ENCODE measurements around the gene CBLC.
"Not testable (repeated sequence)": the region's sequence is repeated elsewhere in the genome, so short reads cannot be mapped to it uniquely, and the experiment has no call there.

Gene CBLC

DNA sequence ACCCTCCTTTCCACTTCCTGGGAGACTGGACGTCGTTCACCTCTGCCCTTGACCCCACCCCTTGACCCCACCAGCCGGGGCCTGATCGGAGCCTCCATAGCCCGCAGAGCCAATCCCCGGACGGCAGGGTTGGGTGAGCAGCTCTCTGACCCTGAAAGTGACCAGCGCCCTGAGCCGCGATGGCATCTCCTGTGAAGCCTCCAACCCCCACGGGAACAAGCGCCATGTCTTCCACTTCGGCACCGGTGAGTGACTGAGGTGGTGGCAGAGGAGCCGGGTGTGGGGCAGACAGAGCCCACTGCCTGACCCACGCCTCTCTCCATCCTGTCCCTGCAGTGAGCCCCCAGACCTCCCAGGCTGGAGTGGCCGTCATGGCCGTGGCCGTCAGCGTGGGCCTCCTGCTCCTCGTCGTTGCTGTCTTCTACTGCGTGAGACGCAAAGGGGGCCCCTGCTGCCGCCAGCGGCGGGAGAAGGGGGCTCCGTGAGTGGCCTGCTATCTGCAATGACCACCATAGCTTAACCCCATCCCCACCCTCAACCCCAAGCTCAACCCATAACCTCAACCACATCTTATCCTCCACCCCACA lies 41.6 kb downstream of the CBLC start:
- no peaks in the 10 kb centered on the region for H3K27me3 ChIP-seq (ENCODE audit: control insufficient read depth, insufficient read depth, low read length)
- no CpG with 5 or more reads among the region's 28 CpGs for WGBS (ENCODE audit: insufficient coverage, insufficient read length)
- DNase-seq (ENCODE audit: low read depth, low spot score) = no peak

DNA sequence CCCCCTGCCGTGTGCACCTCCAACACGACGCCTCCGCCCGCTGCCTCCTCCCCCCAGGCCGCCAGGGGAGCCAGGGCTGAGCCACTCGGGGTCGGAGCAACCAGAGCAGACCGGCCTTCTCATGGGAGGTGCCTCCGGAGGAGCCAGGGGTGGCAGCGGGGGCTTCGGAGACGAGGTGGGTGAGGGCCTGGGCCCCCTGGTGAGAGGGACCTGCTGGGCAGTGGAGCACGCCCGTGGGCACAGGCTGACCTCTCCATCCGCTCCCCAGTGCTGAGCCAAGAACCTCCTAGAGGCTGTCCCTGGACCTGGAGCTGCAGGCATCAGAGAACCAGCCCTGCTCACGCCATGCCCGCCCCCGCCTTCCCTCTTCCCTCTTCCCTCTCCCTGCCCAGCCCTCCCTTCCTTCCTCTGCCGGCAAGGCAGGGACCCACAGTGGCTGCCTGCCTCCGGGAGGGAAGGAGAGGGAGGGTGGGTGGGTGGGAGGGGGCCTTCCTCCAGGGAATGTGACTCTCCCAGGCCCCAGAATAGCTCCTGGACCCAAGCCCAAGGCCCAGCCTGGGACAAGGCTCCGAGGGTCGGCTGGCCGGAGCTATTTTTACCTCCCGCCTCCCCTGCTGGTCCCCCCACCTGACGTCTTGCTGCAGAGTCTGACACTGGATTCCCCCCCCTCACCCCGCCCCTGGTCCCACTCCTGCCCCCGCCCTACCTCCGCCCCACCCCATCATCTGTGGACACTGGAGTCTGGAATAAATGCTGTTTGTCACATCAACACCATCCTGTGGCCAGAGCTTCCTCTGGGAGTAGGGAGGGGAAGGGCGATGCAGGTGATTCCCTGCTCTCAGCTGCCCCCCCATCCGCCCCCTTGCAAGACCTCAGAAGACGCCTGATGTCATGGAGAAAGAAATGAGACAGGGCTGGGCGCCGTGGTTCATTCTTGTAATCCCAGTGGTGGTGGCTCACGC lies 43.2 kb downstream of the CBLC start:
- Histone ChIP-seq H3K9me3 (ENCODE audit: control insufficient read depth, insufficient read depth, low read length) (no peaks in the 10 kb centered on the region), H3K4me3 (ENCODE audit: low read length) (no peak overlapping the region), H3K27me3 (ENCODE audit: control insufficient read depth, insufficient read depth, low read length) (peaks cover 5% of the 10 kb centered on the region), H3K27ac (ENCODE audit: low read length) (no peak overlapping the region), H3K36me3 (ENCODE audit: control insufficient read depth, insufficient read depth, low read length) (peaks cover 16% of the 10 kb centered on the region), H3K4me1 (ENCODE audit: control insufficient read depth, insufficient read depth, low read length) (no peaks in the 10 kb centered on the region)
- no CpG with 5 or more reads among the region's 35 CpGs for WGBS (ENCODE audit: insufficient coverage, insufficient read length)
- no peak for DNase-seq (ENCODE audit: low read depth, low spot score)

More for the DNA sequence above, 41.6 kb downstream of the CBLC start:
- Histone ChIP-seq H3K27ac (ENCODE audit: low read length) (no peak overlapping the region), H3K4me1 (ENCODE audit: control insufficient read depth, insufficient read depth, low read length) (no peaks in the 10 kb centered on the region), H3K36me3 (ENCODE audit: control insufficient read depth, insufficient read depth, low read length) (peaks cover 19% of the 10 kb centered on the region), H3K4me3 (ENCODE audit: low read length) (no peak overlapping the region), H3K9me3 (ENCODE audit: control insufficient read depth, insufficient read depth, low read length) (no peaks in the 10 kb centered on the region)

DNA sequence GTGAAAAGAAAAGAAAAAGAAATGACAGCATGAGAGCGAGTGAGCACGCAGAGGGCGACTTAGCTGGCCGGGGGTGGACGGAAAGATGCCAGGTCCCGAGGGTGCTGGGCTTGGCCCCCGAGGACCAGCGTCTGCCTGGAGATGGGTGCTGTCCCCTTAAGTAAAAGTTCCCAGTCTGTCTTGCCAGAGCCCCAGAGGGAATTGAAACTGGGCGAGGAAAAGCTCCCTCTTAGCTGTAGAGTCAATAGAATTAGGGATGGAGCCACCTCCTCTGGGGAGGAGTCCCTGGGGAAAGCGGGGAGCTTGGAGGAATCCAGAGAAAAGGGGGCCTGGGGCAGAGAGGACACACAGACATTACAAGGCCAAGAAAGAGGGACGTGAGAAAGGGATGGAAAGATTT lies 44.5 kb downstream of the CBLC start:
- no CpG with 5 or more reads among the region's 11 CpGs for WGBS (ENCODE audit: insufficient coverage, insufficient read length)
- H3K9me3 ChIP-seq (ENCODE audit: control insufficient read depth, insufficient read depth, low read length) = no peaks in the 10 kb centered on the region

DNA sequence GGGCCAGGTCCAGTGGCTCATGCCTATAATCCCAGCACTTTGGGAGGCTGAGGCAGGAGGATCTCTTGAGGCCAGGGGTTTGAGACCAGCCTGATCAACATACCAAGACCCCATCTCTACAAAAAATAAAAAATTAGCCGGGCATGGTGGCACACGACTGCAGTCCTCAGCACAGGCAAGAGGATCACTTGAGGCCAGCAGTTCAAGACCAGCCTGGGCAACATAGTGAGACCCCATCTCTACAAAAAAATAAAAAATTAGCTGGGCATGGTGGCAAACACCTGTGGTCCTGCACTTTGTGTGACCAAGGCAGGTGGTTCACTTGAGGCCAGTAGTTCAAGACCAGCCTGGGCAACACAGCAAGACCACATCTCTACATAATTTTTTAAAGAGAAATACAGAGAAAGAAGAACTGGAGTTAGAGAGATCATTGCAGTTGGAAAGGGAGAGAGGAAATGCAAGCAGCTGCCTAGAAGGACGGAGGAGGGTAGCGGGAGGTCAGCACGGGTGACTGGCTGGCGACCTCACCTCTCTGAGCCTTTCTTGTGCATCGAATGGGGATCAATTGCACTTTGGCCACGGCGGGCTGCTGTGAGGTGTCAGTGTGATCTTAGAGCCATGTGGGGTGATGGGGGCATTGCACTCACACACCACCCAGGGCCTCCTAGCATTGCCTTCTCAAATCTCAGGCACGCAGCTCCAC lies 45.1 kb downstream of the CBLC start:
- no peak overlapping the region for H3K27ac ChIP-seq (ENCODE audit: low read length)
- no peaks in the 10 kb centered on the region for H3K9me3 ChIP-seq (ENCODE audit: control insufficient read depth, insufficient read depth, low read length)
- no peak overlapping the region for H3K4me3 ChIP-seq (ENCODE audit: low read length)
- peaks cover 8% of the 10 kb centered on the region for H3K27me3 ChIP-seq (ENCODE audit: control insufficient read depth, insufficient read depth, low read length)
- no CpG with 5 or more reads among the region's 10 CpGs for WGBS (ENCODE audit: insufficient coverage, insufficient read length)
- peaks cover 16% of the 10 kb centered on the region for H3K36me3 ChIP-seq (ENCODE audit: control insufficient read depth, insufficient read depth, low read length)
- no peaks in the 10 kb centered on the region for H3K4me1 ChIP-seq (ENCODE audit: control insufficient read depth, insufficient read depth, low read length)
- DNase-seq (ENCODE audit: low read depth, low spot score) = no peak

More for the DNA sequence above, 44.5 kb downstream of the CBLC start:
- Histone ChIP-seq H3K4me3 (ENCODE audit: low read length) (no peak overlapping the region), H3K27ac (ENCODE audit: low read length) (no peak overlapping the region), H3K4me1 (ENCODE audit: control insufficient read depth, insufficient read depth, low read length) (no peaks in the 10 kb centered on the region), H3K27me3 (ENCODE audit: control insufficient read depth, insufficient read depth, low read length) (peaks cover 7% of the 10 kb centered on the region), H3K36me3 (ENCODE audit: control insufficient read depth, insufficient read depth, low read length) (peaks cover 16% of the 10 kb centered on the region)
- no peak for DNase-seq (ENCODE audit: low read depth, low spot score)

DNA sequence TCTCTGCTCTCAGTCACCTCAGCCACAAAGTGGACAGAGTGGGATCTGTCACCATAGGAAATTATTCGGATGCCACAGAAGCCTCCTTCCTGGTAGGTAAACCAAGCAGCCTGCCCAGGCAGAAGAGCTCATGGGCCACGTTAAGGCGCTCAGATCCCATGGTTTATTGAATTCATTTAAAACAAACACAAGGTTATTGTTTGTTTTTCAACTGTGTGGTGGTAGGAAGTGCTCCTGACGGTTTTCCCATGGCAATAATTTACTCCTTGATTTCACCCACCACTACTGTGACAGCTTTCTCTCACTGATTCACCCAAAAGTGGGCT lies 45.6 kb downstream of the CBLC start:
- no peaks in the 10 kb centered on the region for H3K4me1 ChIP-seq (ENCODE audit: control insufficient read depth, insufficient read depth, low read length)
- H3K36me3 ChIP-seq (ENCODE audit: control insufficient read depth, insufficient read depth, low read length) = peaks cover 16% of the 10 kb centered on the region
- no peak overlapping the region for H3K27ac ChIP-seq (ENCODE audit: low read length)
- no peak for DNase-seq (ENCODE audit: low read depth, low spot score)
- no CpG with 5 or more reads among the region's 4 CpGs for WGBS (ENCODE audit: insufficient coverage, insufficient read length)
- no peak overlapping the region for H3K4me3 ChIP-seq (ENCODE audit: low read length)
- H3K9me3 ChIP-seq (ENCODE audit: control insufficient read depth, insufficient read depth, low read length) = no peaks in the 10 kb centered on the region
- peaks cover 8% of the 10 kb centered on the region for H3K27me3 ChIP-seq (ENCODE audit: control insufficient read depth, insufficient read depth, low read length)

DNA sequence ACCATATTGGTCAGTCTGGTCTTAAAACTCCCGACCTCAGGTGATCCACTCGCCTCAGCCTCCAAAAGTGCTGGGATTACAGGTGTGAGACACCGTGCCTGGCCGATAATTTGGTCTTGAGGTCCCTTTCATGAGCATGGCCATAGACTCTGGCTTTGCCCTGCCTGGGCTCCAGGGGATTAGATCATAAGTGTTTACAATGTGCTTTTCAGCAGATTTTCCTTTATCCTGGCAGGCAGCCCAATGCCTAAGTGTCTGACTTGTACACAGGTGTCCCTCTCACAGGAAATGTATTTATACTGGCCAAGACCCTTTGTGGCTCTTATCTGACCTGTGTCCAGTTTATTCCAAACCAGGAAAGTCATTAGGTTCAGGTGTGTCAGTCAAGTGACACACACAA lies 47.1 kb downstream of the CBLC start:
- no CpG with 5 or more reads among the region's 4 CpGs for WGBS (ENCODE audit: insufficient coverage, insufficient read length)
- peaks cover 7% of the 10 kb centered on the region for H3K36me3 ChIP-seq (ENCODE audit: control insufficient read depth, insufficient read depth, low read length)
- DNase-seq (ENCODE audit: low read depth, low spot score) = no peak
- no peak overlapping the region for H3K27ac ChIP-seq (ENCODE audit: low read length)
- no peak overlapping the region for H3K4me3 ChIP-seq (ENCODE audit: low read length)
- peaks cover 8% of the 10 kb centered on the region for H3K27me3 ChIP-seq (ENCODE audit: control insufficient read depth, insufficient read depth, low read length)
- H3K9me3 ChIP-seq (ENCODE audit: control insufficient read depth, insufficient read depth, low read length) = no peaks in the 10 kb centered on the region
- H3K4me1 ChIP-seq (ENCODE audit: control insufficient read depth, insufficient read depth, low read length) = no peaks in the 10 kb centered on the region

DNA sequence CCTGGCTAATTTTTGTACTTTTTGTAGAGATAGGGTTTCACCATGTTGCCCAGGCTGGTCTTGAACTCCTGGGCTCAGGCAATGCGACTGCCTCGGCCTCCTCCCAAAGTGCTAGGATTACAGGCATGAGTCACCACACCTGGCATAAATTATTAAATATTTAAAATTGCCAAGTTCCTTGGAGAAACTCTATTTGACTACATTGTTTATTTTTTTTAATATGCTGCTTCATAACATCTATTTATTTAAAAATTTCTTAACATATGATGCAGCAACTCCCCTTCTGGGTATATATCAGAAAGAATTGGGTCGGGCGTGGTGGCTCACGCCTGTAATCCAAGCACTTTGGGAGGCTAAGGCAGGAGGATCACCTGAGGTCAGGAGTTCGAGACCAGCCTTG lies 55.2 kb downstream of the CBLC start:
- H3K4me1 ChIP-seq (ENCODE audit: control insufficient read depth, insufficient read depth, low read length); H3K4me3 ChIP-seq (ENCODE audit: low read length); H3K27ac ChIP-seq (ENCODE audit: low read length); H3K36me3 ChIP-seq (ENCODE audit: control insufficient read depth, insufficient read depth, low read length); H3K27me3 ChIP-seq (ENCODE audit: control insufficient read depth, insufficient read depth, low read length); H3K9me3 ChIP-seq (ENCODE audit: control insufficient read depth, insufficient read depth, low read length); DNase-seq (ENCODE audit: low read depth, low spot score): not testable (repeated sequence)
- no CpG with 5 or more reads among the region's 6 CpGs for WGBS (ENCODE audit: insufficient coverage, insufficient read length)

DNA sequence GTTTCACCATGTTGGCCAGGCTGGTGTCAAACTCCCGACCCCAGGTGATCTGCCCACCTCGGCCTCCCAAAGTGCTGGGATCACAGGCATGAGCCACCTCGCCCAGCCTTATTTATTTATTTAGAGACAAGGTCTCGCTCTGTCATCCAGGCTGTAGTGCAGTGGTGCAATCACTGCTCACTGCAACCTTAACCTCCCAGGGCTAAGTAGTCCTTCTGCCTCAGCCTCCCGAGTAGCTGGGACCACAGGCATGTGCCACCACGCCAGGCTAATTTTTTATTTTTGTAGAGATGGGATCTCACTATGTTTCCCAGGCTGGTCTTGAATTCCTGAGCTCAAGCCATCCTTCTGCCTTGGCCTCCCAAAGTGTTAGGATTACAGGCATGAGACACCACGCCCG lies 56.7 kb downstream of the CBLC start:
- H3K27me3 ChIP-seq (ENCODE audit: control insufficient read depth, insufficient read depth, low read length); H3K4me1 ChIP-seq (ENCODE audit: control insufficient read depth, insufficient read depth, low read length); DNase-seq (ENCODE audit: low read depth, low spot score); H3K9me3 ChIP-seq (ENCODE audit: control insufficient read depth, insufficient read depth, low read length); H3K4me3 ChIP-seq (ENCODE audit: low read length); H3K27ac ChIP-seq (ENCODE audit: low read length); H3K36me3 ChIP-seq (ENCODE audit: control insufficient read depth, insufficient read depth, low read length): not testable (repeated sequence)
- WGBS (ENCODE audit: insufficient coverage, insufficient read length) = no CpG with 5 or more reads among the region's 8 CpGs

DNA sequence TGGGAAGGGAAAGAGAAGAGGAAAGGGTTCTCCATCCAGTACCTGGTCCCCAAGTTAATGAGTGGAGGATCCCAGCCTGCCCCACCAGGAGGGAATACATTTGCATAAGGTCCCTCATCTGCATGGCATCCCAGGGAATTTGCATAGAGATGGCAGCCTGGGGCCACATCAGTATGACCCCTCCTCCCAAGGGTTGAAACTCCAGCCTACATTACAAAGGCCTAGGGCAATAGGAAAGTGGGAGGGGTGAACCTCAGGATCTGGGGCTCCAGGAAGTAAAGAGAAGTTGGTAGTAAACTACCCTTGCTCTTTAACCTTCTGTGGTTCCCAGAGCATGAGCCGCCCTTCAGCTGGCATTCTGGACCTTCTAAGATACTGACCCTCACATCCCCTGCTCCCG lies 61.6 kb downstream of the CBLC start:
- no peaks in the 10 kb centered on the region for H3K9me3 ChIP-seq (ENCODE audit: control insufficient read depth, insufficient read depth, low read length)
- no peak overlapping the region for H3K4me3 ChIP-seq (ENCODE audit: low read length)
- DNase-seq (ENCODE audit: low read depth, low spot score) = no peak
- no peaks in the 10 kb centered on the region for H3K4me1 ChIP-seq (ENCODE audit: control insufficient read depth, insufficient read depth, low read length)
- no peak overlapping the region for H3K27ac ChIP-seq (ENCODE audit: low read length)
- no CpG with 5 or more reads among the region's 2 CpGs for WGBS (ENCODE audit: insufficient coverage, insufficient read length)
- peaks cover 2% of the 10 kb centered on the region; the same call in 1 of the 2 replicates for H3K27me3 ChIP-seq (ENCODE audit: control insufficient read depth, insufficient read depth, low read length)
- no peaks in the 10 kb centered on the region for H3K36me3 ChIP-seq (ENCODE audit: control insufficient read depth, insufficient read depth, low read length)

DNA sequence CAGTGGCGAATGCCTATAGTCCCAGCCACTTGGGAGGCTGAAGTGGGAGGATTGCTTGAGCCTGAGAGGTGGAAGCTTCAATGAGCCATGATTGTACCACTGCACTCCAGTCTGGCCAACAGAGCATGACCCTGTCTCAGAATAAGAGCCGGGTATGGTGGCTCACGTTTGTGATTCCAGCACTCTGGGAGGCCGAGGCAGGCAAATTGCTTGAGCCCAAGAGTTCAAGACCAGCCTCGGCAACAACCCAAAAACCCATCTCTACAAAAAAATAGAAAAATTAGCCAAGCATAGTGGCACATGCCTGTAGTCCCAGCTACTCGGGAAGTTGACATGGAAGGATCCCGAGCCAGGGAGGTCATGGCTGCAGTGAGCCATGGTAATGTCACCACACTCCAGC lies 63.1 kb downstream of the CBLC start:
- H3K27ac ChIP-seq (ENCODE audit: low read length) = no peak overlapping the region
- no peaks in the 10 kb centered on the region for H3K4me1 ChIP-seq (ENCODE audit: control insufficient read depth, insufficient read depth, low read length)
- WGBS (ENCODE audit: insufficient coverage, insufficient read length) = no CpG with 5 or more reads among the region's 7 CpGs
- no peaks in the 10 kb centered on the region for H3K27me3 ChIP-seq (ENCODE audit: control insufficient read depth, insufficient read depth, low read length)
- no peak for DNase-seq (ENCODE audit: low read depth, low spot score)
- H3K36me3 ChIP-seq (ENCODE audit: control insufficient read depth, insufficient read depth, low read length) = no peaks in the 10 kb centered on the region
- no peak overlapping the region for H3K4me3 ChIP-seq (ENCODE audit: low read length)
- H3K9me3 ChIP-seq (ENCODE audit: control insufficient read depth, insufficient read depth, low read length) = no peaks in the 10 kb centered on the region

Data from iPS DF 6.9 (cell line).